ENCODE measurements around the gene GALNT4.
A peak's percentile ranks its signal among the peaks of the same experiment; 100 is the strongest.

The GALNT4 gene

DNA sequence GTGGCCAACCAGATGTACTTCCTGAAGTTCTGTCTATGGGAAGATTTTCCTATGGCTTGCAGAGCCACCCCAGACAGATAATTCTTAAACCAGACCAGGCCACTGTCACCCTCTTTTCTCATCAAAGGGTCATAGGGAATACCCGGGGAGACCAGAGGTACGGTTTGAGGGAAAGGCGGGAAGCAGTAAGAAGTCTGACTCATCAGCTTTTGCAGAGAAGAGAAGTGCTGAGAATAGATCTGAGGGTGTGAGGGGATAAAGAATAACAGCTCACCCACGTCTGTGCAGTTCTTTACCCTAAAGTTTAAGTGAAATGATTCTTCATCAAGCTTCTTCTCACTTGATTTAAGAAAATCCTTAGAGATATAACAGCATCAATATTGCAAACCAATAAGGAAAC is 22.5 kb upstream of the GALNT4 start:
- Histone ChIP-seq H3K9ac (ENCODE audit: low read depth, low read length) (no peak overlapping the region), H3K4me1 (ENCODE audit: control insufficient read depth, insufficient read depth, low read length) (peaks cover 28% of the 10 kb centered on the region), H3K4me2 (ENCODE audit: low read length) (no peak overlapping the region), H3K27me3 (ENCODE audit: control insufficient read depth, insufficient read depth, low read length) (no peaks in the 10 kb centered on the region), H3K9me3 (replicated peaks; ENCODE audit: low read length) (no peaks in the 10 kb centered on the region), H3K36me3 (ENCODE audit: insufficient read depth, low read length) (no peaks in the 10 kb centered on the region), H3K4me3 (ENCODE audit: low read length) (no peak overlapping the region)

DNA sequence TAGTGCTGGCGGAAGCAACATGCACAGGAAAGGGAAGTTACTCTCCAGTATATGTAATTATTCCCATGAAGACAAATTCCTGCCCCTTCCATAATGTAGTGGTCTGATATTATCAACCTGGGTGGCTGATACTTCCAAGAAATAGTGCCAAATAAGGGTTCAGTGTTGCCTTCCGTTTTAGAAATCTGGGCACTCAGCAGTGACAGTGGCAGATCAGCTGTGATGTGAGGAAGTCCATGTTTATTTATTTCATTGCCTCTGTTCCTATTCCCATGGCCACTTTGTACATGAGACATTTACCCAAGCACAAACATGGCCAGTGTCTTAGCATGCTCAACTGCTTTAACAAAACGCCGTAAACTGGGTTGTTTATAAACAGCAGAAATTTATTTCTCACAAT is 21.6 kb upstream of the GALNT4 start:
- H3K27me3 ChIP-seq (ENCODE audit: control insufficient read depth, insufficient read depth, low read length), result no peaks in the 10 kb centered on the region
- H3K36me3 ChIP-seq (ENCODE audit: insufficient read depth, low read length), result no peaks in the 10 kb centered on the region
- H3K9me3 ChIP-seq (replicated peaks; ENCODE audit: low read length), result no peaks in the 10 kb centered on the region

DNA sequence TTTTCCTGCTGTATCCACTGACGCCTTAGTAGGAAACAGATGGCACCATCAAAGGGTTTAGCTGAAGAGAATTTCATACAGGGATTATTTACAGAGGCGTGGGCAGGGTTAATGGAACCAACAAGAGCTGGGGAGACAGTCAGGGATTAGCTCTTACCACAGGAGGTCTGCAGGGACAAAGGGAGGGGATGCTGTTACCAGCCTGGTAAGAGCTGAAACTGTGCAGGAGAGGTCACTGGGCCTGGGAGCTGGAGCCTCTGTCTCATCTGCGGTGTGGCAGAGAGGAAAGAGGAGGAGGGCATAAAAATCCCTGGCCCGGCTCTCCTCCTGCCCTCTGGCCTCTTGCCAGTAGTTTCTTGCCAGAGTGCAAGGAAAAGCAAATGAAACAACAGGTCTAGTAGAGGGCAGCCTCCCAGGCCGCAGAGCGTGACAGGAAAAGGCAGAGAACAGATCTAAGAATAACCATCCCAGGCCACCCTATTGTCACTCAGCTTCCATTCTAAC is 20.1 kb upstream of the GALNT4 start:
- Histone ChIP-seq H3K4me2 (ENCODE audit: low read length) (peak overlapping the region; percentile 11), H3K9me3 (replicated peaks; ENCODE audit: low read length) (no peaks in the 10 kb centered on the region), H3K36me3 (ENCODE audit: insufficient read depth, low read length) (no peaks in the 10 kb centered on the region), H3K4me3 (ENCODE audit: low read length) (no peak overlapping the region), H3K4me1 (ENCODE audit: control insufficient read depth, insufficient read depth, low read length) (peaks cover 28% of the 10 kb centered on the region), H3K27me3 (ENCODE audit: control insufficient read depth, insufficient read depth, low read length) (no peaks in the 10 kb centered on the region), H3K9ac (ENCODE audit: low read depth, low read length) (peak overlapping the region; percentile 10)

More for the DNA sequence above, 21.6 kb upstream of the GALNT4 start:
- no peak overlapping the region for H3K9ac ChIP-seq (ENCODE audit: low read depth, low read length)
- H3K4me3 ChIP-seq (ENCODE audit: low read length), result no peak overlapping the region
- H3K4me2 ChIP-seq (ENCODE audit: low read length), result no peak overlapping the region
- peaks cover 28% of the 10 kb centered on the region for H3K4me1 ChIP-seq (ENCODE audit: control insufficient read depth, insufficient read depth, low read length)

DNA sequence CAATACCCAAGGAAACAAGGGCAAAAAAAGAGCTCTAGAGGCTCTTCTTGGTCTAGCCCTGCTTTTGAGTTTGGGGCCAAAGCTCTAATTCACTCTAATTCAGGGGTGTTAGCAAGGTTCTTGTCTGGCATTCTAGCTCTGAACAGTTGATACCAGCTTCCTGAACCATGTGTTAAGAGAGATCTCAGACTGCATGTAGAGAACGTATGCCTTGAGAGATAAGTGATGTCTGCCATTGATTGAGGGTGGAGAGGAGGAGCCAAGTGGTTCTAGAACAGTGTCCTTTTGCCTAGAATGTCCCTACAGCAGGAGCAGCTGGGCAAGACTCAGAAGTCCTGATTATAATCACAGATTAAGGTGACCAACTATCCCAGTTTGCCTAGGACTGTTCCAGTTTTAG is 19.4 kb upstream of the GALNT4 start:
- peaks cover 28% of the 10 kb centered on the region for H3K4me1 ChIP-seq (ENCODE audit: control insufficient read depth, insufficient read depth, low read length)
- H3K36me3 ChIP-seq (ENCODE audit: insufficient read depth, low read length), result no peaks in the 10 kb centered on the region
- no peak overlapping the region for H3K4me2 ChIP-seq (ENCODE audit: low read length)
- no peaks in the 10 kb centered on the region for H3K9me3 ChIP-seq (replicated peaks; ENCODE audit: low read length)
- H3K9ac ChIP-seq (ENCODE audit: low read depth, low read length), result no peak overlapping the region
- H3K27me3 ChIP-seq (ENCODE audit: control insufficient read depth, insufficient read depth, low read length), result no peaks in the 10 kb centered on the region
- H3K4me3 ChIP-seq (ENCODE audit: low read length), result no peak overlapping the region

DNA sequence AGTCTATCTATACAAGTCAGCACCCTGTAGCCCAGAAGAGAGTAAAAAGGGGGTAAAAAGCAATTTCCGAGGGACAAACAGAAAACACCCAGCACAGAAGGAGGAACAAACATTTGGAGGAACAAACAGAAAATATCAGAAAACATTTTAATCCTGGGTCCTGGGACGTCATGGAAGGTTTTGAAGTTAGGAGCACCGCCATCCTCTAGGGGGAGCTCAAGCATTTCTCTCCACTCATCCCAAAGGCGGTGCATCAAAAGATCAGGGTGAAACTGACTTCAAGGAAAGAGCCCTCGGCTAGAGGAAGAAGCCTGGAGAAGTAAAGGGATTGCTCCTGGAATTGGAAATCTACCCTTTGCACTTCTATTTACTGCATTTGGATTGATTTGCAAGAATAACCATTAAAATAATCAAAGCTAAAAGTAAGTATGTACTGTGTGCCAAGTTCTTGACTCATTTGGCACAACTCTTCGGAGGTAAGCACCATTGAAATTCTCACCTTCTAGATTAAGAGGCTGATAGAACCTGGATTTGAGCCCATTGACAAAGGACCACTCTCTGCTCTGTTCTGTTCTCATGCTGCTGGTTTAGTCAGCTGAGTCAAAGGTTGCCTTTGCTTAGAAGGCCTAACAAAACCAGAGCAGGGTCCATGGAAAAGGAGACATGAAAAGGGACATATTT is 18.5 kb upstream of the GALNT4 start:
- H3K4me2 ChIP-seq (ENCODE audit: low read length), result no peak overlapping the region
- no peaks in the 10 kb centered on the region for H3K27me3 ChIP-seq (ENCODE audit: control insufficient read depth, insufficient read depth, low read length)
- H3K4me3 ChIP-seq (ENCODE audit: low read length), result no peak overlapping the region
- no peaks in the 10 kb centered on the region for H3K9me3 ChIP-seq (replicated peaks; ENCODE audit: low read length)
- H3K4me1 ChIP-seq (ENCODE audit: control insufficient read depth, insufficient read depth, low read length), result peaks cover 28% of the 10 kb centered on the region
- no peak overlapping the region for H3K9ac ChIP-seq (ENCODE audit: low read depth, low read length)
- H3K36me3 ChIP-seq (ENCODE audit: insufficient read depth, low read length), result no peaks in the 10 kb centered on the region

DNA sequence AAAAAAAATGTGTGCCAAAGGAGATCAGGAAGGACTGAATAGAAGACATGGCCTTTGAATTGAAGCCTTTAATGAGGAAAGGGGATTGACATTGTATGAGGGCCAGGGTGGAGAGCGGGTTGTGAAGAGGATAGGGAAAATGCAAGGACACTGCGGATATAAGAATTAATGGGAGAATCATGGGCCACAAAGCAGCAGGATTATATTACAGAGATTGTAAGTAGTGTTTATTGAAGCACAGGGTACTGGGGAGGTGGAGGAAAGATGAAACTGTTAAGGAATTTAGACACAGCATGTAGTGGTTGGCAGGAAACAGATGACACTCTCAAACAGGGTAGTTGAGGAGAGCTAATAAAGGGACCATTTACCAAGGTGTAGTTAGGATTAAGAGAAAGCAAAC is 17.6 kb upstream of the GALNT4 start:
- no peak overlapping the region for H3K4me2 ChIP-seq (ENCODE audit: low read length)
- H3K27me3 ChIP-seq (ENCODE audit: control insufficient read depth, insufficient read depth, low read length), result no peaks in the 10 kb centered on the region
- H3K9ac ChIP-seq (ENCODE audit: low read depth, low read length), result no peak overlapping the region
- no peak overlapping the region for H3K4me3 ChIP-seq (ENCODE audit: low read length)
- no peaks in the 10 kb centered on the region for H3K36me3 ChIP-seq (ENCODE audit: insufficient read depth, low read length)
- peaks cover 28% of the 10 kb centered on the region for H3K4me1 ChIP-seq (ENCODE audit: control insufficient read depth, insufficient read depth, low read length)
- no peaks in the 10 kb centered on the region for H3K9me3 ChIP-seq (replicated peaks; ENCODE audit: low read length)

DNA sequence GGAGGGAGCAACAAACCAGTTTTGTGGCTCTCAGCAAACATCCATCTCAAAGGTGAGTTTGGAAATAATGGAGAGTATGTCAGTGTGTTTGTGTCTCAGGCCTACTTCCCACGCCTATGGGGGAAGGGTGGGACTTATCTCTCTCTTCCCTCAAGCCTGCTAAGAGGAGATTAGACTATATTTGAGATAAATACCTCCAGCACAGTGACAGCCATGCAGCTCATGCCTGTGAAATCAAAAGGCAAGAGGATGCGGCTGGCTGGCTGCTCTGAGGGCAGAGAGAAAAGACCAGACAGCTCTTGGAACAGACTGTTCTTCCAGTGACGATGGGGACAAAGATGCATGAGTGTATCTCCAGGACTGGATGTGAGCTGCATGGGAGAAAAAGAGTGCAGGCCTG is 16.0 kb upstream of the GALNT4 start:
- Histone ChIP-seq H3K36me3 (ENCODE audit: insufficient read depth, low read length) (no peaks in the 10 kb centered on the region), H3K4me2 (ENCODE audit: low read length) (no peak overlapping the region), H3K4me1 (ENCODE audit: control insufficient read depth, insufficient read depth, low read length) (peaks cover 26% of the 10 kb centered on the region), H3K4me3 (ENCODE audit: low read length) (no peak overlapping the region), H3K27me3 (ENCODE audit: control insufficient read depth, insufficient read depth, low read length) (no peaks in the 10 kb centered on the region), H3K9ac (ENCODE audit: low read depth, low read length) (no peak overlapping the region), H3K9me3 (replicated peaks; ENCODE audit: low read length) (no peaks in the 10 kb centered on the region)

DNA sequence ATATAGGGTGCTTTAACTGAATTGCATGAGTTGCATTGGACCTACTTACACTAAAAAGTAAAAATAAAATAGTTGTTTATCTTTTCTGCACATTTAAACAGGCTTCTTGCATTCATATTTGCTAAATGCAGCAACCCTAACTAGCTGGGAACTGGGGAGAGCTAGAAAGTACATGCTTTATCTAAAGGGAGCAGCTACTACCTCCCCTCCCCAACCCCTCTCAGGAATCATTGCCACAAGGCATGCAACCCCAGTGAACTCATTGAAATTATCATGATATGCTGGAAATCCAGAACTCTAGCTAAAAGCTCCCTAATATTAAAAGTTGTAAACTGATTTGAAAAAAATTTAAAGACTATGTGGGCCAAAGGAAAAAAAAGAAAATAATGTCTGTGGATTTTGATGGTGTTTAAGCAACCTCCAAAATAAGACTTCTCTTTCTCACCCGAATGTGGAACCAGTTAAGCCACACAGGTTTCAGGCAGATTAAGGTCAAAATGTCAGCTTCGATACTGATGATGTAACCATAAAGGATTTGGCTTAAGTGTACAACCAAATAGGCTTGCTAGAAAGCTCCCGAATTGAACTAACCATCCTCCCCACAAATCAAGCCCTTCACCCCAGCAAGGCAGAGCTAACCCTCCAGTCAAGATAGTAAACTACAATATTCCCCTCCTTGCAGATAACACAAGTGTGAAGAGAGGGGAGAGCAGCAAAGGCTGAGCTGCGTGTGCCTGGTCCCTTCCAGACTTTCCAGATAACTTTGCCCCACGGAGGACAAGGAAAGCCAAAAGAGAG is 15.0 kb upstream of the GALNT4 start:
- Histone ChIP-seq H3K9me3 (replicated peaks; ENCODE audit: low read length) (no peaks in the 10 kb centered on the region), H3K36me3 (ENCODE audit: insufficient read depth, low read length) (no peaks in the 10 kb centered on the region), H3K27me3 (ENCODE audit: control insufficient read depth, insufficient read depth, low read length) (no peaks in the 10 kb centered on the region), H3K9ac (ENCODE audit: low read depth, low read length) (no peak overlapping the region), H3K4me1 (ENCODE audit: control insufficient read depth, insufficient read depth, low read length) (peaks cover 17% of the 10 kb centered on the region), H3K4me3 (ENCODE audit: low read length) (no peak overlapping the region), H3K4me2 (ENCODE audit: low read length) (no peak overlapping the region)

DNA sequence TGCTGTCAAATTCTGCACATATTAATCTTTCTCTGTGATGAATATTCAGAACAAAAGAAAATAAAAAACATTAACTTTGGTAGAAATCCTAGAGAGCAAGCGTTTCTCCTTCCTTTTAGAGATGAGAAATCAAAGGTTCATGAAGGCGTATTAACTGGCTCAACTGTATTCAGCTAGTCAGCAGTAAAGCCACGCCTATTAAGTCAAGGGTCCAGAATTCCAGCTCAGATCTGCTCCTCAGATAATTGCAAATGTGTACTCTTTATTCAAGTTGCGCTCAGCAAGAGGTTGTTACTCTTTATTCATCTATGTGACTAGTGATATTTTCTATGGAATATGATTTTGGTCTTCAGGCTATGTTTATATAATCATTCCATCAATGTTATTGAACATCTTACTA is 14.3 kb upstream of the GALNT4 start:
- Histone ChIP-seq H3K27me3 (ENCODE audit: control insufficient read depth, insufficient read depth, low read length) (no peaks in the 10 kb centered on the region), H3K36me3 (ENCODE audit: insufficient read depth, low read length) (no peaks in the 10 kb centered on the region), H3K9me3 (replicated peaks; ENCODE audit: low read length) (no peaks in the 10 kb centered on the region), H3K4me1 (ENCODE audit: control insufficient read depth, insufficient read depth, low read length) (peaks cover 9% of the 10 kb centered on the region), H3K9ac (ENCODE audit: low read depth, low read length) (no peak overlapping the region), H3K4me3 (ENCODE audit: low read length) (no peak overlapping the region), H3K4me2 (ENCODE audit: low read length) (no peak overlapping the region)

DNA sequence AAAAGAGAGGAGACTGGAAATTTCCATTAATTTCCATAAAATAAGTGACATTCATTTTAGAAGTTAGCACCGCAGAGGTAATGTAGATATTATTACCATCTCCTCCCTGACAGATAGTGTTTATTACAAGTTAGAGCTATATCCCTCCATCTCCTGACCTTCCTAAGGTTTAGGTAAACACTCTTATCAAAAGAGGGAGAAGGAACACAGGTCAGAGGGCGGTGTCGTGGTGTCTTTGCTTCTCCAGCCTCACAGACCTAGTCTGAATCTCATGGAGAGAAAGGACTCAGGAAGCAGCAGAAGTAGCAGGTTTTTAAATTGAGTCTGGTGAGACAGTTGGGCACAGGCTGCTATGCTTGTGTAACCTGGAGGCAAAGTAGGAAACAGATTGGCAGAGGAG is 12.8 kb upstream of the GALNT4 start:
- no peaks in the 10 kb centered on the region for H3K27me3 ChIP-seq (ENCODE audit: control insufficient read depth, insufficient read depth, low read length)
- H3K36me3 ChIP-seq (ENCODE audit: insufficient read depth, low read length), result no peaks in the 10 kb centered on the region
- no peak overlapping the region for H3K4me2 ChIP-seq (ENCODE audit: low read length)
- no peaks in the 10 kb centered on the region for H3K4me1 ChIP-seq (ENCODE audit: control insufficient read depth, insufficient read depth, low read length)
- H3K9me3 ChIP-seq (replicated peaks; ENCODE audit: low read length), result no peaks in the 10 kb centered on the region
- no peak overlapping the region for H3K9ac ChIP-seq (ENCODE audit: low read depth, low read length)
- no peak overlapping the region for H3K4me3 ChIP-seq (ENCODE audit: low read length)

DNA sequence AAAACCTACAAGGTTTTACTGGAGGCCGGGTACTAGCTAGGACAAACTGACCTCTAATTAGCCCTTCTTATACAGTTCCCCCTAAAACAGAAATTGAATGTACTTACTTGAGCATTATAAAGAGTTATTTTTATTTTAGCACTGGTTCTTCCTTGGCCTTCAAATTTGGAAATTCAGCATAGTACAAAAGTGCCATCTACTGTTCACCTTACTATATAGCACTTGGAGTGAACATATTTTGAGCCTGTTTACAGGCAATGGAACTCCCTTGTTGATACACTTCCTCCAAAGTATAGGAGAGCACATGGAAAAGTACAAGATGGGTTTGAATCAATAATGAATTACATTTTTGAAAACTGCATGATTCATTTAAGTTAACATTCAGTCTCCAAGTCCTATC is 5.1 kb upstream of the GALNT4 start:
- Histone ChIP-seq H3K27me3 (ENCODE audit: control insufficient read depth, insufficient read depth, low read length) (no peaks in the 10 kb centered on the region), H3K4me2 (ENCODE audit: low read length) (no peak overlapping the region), H3K9me3 (replicated peaks; ENCODE audit: low read length) (no peaks in the 10 kb centered on the region), H3K4me1 (ENCODE audit: control insufficient read depth, insufficient read depth, low read length) (no peaks in the 10 kb centered on the region), H3K36me3 (ENCODE audit: insufficient read depth, low read length) (no peaks in the 10 kb centered on the region), H3K9ac (ENCODE audit: low read depth, low read length) (no peak overlapping the region), H3K4me3 (ENCODE audit: low read length) (no peak overlapping the region)

DNA sequence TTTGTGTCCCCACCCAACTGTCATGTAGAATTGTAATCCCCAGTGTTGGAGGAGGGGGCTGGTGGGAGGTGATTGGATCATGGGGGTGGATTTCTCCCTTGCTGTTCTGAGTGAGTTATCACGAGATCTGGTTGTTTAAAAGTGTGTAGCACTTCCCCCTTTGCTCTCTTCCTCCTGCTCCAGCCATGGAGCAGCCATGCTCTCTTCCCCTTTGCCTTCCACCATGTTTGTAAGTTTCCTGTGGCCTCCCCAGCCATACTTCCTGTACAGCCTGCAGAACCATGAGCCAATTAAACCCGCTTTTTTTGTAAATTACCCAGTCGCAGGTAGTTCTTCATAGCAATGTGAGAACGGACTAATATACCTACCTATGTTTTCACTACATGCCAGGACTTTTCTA is 3.8 kb upstream of the GALNT4 start:
- H3K9ac ChIP-seq (ENCODE audit: low read depth, low read length), result no peak overlapping the region
- no peaks in the 10 kb centered on the region for H3K27me3 ChIP-seq (ENCODE audit: control insufficient read depth, insufficient read depth, low read length)
- no peaks in the 10 kb centered on the region for H3K9me3 ChIP-seq (replicated peaks; ENCODE audit: low read length)
- H3K4me2 ChIP-seq (ENCODE audit: low read length), result no peak overlapping the region
- H3K4me3 ChIP-seq (ENCODE audit: low read length), result no peak overlapping the region
- H3K36me3 ChIP-seq (ENCODE audit: insufficient read depth, low read length), result peaks cover 3% of the 10 kb centered on the region
- H3K4me1 ChIP-seq (ENCODE audit: control insufficient read depth, insufficient read depth, low read length), result peaks cover 8% of the 10 kb centered on the region
